HG02885 (cell line): ENCODE measurements around the gene ZBTB5.
"Not testable (repeated sequence)": the region's sequence is repeated elsewhere in the genome, so short reads cannot be mapped to it uniquely, and the experiment has no call there.

ENCODE experiments used
- ATAC-seq: cut with Tn5 transposase; IDR thresholded peaks from one replicate; pipeline ENCODE4 v1.9.1; 2021; ENCODE audit warnings: mild to moderate bottlenecking; ENCODE audit not compliant: unreplicated experiment, poor library complexity

The ZBTB5 gene

GRCh38 chr9:37428345-37428744 lies 36.9 kb downstream of the ZBTB5 start:
- no peak for ATAC-seq

GRCh38 chr9:37426846-37427245 lies 38.4 kb downstream of the ZBTB5 start:
- ATAC-seq: no peak

GRCh38 chr9:37426431-37426830 lies 38.8 kb downstream of the ZBTB5 start:
- ATAC-seq: not testable (repeated sequence)

GRCh38 chr9:37425298-37425752 lies 39.9 kb downstream of the ZBTB5 start:
- ATAC-seq: no peak

GRCh38 chr9:37424686-37425297 lies 40.5 kb downstream of the ZBTB5 start:
- ATAC-seq: no peak

- ATAC-seq: no peak
Measured at GRCh38 chr9:37424204-37424685, 41.0 kb downstream of the ZBTB5 start.

- ATAC-seq: no peak
Measured at GRCh38 chr9:37423508-37423907, 41.7 kb downstream of the ZBTB5 start.

GRCh38 chr9:37422289-37423104 lies 42.8 kb downstream of the ZBTB5 start, which contains the start of gene GRHPR:
Gene GRHPR (plus strand): TSS chr9:37422696. CDS start chr9:37422751, 55 bp downstream.
- peak; percentile 97 for ATAC-seq

- no peak for ATAC-seq
Measured at GRCh38 chr9:37421914-37422288, 43.3 kb downstream of the ZBTB5 start.

- ATAC-seq: no peak
Measured at GRCh38 chr9:37420271-37421215, 44.7 kb downstream of the ZBTB5 start.

GRCh38 chr9:37419204-37419603 lies 46.0 kb downstream of the ZBTB5 start:
- no peak for ATAC-seq

GRCh38 chr9:37417857-37418618 lies 47.2 kb downstream of the ZBTB5 start:
- no peak for ATAC-seq

GRCh38 chr9:37417252-37417803 lies 47.9 kb downstream of the ZBTB5 start:
- ATAC-seq: no peak

GRCh38 chr9:37415011-37415719 lies 50.1 kb downstream of the ZBTB5 start:
- ATAC-seq: no peak

- no peak for ATAC-seq
Measured at GRCh38 chr9:37414503-37414943, 50.7 kb downstream of the ZBTB5 start.

GRCh38 chr9:37413311-37413710 lies 51.9 kb downstream of the ZBTB5 start:
- no peak for ATAC-seq

- ATAC-seq: no peak
Measured at GRCh38 chr9:37412431-37413151, 52.7 kb downstream of the ZBTB5 start.
